HG02642 (cell line): ENCODE measurements around the gene KRTAP12-2.
"Not testable (repeated sequence)": the region's sequence is repeated elsewhere in the genome, so short reads cannot be mapped to it uniquely, and the experiment has no call there.

Experiments
- ATAC-seq: cut with Tn5 transposase; IDR thresholded peaks from one replicate; pipeline ENCODE4 v1.9.1; 2021; ENCODE audit warnings: mild to moderate bottlenecking; ENCODE audit not compliant: unreplicated experiment, poor library complexity

Gene KRTAP12-2

DNA sequence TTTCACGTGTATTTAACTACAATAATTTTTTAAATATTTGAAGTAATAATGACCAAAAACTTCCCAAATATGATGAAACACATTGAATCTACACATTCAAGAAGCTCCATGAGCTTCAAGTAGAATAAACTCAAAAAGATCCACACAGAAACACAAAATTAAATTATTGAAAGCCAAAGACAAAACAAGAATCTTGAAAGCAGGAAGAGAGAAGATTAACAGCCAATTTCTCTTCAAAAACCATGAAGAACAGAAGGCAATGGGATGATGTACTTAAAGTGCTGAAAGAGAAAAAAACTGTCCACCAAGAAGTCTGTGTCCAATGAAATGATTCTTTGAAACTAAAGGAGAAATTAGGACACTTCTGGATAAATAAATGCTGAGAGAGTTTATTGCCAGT lies 34.7 kb downstream of the KRTAP12-2 start:
- ATAC-seq = no peak

DNA sequence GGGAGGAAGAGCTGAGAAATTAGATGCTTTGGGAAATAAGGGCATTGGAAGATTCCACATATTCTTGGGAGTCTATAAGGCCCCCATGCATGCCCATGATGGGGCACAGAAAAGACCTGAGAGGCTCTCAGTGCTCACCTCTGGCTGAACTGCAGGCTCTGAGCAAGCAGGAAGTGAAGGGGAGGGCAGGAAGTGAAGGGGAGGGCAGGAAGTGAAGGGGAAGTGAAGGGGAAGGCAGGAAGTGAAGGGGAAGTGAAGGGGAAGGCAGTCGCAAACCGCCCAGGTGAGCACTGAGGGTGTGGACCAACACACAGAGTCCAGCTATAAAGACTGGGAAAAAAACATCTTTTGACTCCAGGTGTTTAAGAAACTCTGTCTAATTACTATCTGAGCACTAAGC lies 36.3 kb downstream of the KRTAP12-2 start:
- no peak for ATAC-seq

DNA sequence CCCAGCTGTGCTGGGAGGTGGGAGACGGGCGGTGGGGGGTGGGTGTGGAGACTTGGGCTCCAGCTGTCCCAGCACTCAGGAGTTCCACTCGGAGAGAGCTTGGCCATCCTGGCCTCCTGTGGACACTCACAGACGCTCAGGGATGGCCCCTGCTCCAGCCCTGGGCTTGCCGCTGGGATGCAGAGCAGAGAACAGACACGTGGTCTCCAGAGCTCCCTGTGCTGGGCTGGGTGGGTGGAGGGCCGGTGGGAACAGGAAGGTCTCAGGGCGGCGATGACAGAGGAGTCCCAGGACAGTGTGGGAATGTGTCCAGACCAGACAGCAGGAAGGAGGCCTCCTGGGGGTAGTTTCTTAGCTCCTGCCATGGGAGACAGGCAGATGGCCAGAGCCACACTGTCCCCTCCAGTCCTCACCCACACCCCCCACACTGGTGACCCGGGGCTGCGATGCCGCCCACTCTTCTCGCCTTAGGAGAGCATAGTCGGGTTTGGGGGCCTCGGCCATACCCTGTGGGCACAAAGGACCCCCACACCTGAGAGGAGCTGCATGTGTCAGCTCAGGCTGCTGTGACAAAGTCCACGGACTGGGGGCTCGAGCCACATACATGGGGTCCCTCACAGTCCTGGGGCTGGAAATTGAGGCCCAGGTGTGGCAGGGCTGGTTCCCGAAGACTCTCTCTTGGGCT lies 37.9 kb downstream of the KRTAP12-2 start:
- ATAC-seq = no peak

DNA sequence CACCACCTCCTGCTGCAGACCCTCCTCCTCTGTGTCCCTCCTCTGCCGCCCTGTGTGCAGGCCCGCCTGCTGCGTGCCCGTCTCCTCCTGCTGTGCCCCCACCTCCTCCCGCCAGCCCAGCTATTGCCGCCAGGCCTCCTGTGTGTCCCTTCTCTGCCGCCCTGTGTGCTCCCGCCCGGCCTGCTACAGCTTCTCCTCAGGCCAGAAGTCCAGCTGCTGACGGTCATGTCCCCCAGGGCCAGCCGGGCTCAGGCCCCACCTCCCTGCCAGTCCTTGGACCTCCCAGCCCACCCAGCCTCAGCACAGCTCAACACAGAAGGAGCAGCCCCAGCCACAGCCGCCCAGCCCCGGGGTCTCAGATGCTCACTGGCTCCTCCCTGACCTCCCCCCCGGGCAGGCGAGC lies 38.9 kb downstream of the KRTAP12-2 start:
- ATAC-seq = not testable (repeated sequence)

DNA sequence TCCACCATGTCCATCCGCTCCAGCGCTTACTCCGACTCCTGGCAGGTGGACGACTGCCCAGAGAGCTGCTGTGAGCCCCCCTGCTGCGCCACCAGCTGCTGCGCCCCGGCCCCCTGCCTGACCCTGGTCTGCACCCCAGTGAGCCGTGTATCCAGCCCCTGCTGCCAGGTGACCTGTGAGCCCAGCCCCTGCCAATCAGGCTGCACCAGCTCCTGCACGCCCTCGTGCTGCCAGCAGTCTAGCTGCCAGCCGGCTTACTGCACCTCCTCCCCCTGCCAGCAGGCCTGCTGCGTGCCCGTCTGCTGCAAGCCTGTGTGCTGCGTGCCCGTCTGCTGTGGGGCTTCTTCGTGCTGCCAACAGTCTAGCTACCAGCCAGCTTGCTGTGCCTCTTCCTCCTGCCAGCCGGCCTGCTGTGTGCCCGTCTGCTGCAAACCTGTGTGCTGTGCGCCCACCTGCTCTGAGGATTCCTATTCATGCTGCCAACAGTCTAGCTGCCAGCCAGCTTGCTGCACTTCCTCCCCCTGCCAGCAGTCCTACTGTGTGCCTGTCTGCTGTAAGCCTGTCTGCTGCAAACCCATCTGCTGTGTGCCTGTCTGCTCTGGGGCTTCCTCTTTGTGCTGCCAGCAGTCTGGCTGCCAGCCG lies 39.4 kb downstream of the KRTAP12-2 start:
- not testable (repeated sequence) for ATAC-seq

DNA sequence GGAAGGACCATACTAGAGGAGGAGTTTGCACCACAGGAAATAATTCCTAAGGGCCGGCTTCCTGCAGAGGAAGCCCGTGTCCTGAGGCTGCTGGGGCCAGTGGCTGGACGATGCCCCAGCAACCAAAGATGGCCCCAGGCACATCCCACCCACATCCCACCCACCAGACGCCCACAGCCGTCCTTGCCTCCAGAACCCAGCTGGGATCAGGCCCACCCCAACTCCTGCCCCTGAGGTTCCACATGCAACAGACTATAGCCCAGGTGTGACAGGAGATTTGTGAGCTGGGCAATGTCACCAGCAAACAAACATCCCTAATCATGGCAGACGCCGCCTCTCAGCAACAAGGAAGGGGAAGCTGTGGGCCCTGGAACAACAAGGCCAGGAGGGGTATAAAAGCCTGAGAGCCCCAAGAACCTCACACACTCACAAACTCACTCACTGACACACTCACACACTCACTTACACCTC lies 40.0 kb downstream of the KRTAP12-2 start, which contains the start of gene KRTAP10-9:
Gene KRTAP10-9 (plus strand): TSS at position 421 of the 471 bp plus-strand sequence. CDS start 79 bp downstream, outside the sequence.
- ATAC-seq = no peak

DNA sequence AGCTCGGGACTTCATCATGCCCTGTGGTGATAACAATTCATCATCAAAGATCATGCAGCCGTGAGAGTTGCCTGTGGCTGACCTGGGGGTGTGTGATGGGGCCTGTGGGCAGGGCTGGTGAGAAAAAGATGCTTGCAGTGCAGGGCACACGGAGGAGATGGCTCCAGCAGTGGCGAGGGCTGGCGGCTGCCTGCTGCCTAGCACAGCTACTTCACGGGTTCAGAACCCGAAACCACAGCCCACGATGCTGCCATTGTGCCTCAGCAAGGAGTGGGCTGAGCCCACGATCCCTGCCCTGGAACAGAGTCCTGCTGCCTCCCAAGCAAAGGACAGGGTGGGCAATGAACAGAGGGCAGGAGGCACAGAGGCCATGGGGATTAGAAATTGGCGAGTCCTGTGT lies 40.5 kb downstream of the KRTAP12-2 start:
- ATAC-seq = no peak

DNA sequence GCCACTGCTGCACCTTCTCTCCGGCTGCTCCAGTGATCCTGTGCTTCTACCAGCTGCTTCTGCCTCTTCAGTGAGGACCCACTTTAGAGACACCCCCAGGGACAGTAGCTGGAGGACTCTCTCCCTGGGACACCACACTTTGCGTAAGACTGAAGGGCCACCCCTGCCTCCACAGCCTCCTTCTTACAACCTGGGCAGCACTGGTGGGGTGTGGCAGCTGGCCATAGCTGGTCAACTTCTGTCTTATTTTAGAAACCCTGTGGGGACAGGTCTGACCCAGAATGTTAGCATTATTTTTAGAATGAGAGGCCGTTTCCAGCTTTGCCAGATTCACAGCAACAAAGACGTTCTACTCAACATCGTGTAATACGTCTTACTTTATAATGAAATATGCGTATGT lies 41.0 kb downstream of the KRTAP12-2 start:
- no peak for ATAC-seq

DNA sequence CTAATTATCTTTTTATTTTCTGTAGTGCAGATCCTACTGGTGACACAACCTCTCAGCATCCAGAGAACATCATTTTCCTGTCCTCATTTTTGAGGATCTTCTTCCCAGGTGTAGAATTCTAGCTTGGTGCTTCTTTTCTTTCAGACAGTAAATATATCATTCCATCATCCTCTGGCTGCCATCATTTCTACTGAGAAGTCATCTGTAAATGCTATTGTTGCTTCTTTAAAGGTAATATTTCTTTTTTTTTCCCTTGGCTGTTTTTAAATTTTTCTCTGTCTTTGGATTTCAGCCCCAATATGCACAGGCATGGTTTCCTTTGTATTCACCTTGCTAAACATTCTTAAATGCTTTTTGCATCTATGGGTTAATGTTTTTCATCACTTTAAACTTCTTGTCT lies 43.2 kb downstream of the KRTAP12-2 start:
- no peak for ATAC-seq

DNA sequence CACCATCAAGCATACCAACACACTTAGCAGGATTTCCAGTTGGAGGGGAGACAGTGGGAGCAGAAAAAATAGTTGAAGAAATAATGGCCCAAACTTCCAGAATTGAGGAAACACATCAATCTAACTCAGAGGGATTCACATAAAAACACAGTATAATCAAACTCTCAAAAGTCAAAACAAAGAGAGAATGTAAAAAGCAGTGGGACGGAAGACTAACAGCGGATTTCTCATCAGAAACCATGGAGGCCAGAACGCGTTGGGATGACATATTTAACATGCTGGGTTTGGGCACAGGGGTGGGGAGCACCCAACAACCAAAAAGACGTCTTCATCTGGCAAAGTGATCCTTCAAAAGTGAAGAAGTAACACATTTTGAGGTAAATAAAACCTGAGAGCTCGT lies 46.8 kb downstream of the KRTAP12-2 start:
- no peak for ATAC-seq

DNA sequence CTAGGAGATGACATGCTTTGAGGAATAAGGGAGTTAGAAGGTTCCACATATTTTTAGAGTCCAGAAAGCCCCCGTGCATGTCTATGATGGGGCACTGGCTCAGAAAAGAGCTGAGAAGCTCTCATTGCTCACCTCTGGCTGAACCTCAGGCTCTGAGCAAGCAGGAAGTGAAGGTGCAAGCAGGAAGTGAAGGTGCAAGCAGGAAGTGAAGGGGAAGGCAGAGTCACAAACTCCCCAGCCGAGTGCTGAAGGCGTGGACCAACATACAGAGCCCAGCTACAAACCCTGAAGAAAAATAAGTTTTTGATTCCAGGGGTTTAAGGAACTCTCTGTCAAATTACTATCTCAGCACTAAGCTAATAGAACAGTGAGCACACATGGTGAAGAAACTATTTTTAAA lies 47.8 kb downstream of the KRTAP12-2 start:
- no peak for ATAC-seq

DNA sequence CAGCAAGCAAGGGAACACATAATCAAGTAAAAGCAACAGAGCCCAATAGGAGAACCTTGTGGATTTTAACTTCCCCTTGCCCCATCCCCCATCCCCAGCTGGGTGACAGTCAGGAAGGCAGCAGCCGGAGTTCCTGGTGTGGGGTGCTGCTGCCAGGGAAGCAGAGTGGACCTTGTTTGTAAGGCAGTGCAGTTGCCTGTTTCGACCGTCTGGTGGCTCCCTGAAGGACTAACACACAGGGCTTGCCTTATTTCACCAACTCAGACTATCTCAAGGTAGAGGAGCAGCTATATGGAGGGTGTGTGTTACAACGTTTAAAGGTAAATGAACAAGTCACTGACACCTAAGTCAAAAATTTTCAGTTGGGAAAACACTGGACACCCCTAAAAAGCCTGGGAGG lies 48.2 kb downstream of the KRTAP12-2 start:
- ATAC-seq = no peak

DNA sequence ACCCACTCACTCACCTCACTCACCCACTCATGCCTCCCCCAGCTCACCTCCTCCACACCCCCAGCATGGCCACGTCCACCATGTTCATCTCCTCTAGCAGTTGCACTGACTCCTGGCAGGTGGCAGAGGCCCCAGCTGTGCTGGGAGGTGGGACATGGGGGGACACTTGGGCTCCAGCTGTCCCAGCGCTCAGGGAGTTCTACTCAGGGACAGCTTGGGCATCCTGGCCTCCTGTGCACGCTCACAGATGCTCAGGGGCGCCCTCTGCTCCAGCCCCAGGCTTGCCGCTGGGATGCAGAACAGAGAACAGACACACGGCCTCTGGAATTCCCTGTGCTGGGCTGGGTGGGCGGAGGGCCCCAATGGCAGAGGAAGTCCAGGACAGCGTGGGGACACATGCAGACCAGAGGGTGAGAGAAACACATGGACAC lies 49.6 kb downstream of the KRTAP12-2 start:
- ATAC-seq = no peak

DNA sequence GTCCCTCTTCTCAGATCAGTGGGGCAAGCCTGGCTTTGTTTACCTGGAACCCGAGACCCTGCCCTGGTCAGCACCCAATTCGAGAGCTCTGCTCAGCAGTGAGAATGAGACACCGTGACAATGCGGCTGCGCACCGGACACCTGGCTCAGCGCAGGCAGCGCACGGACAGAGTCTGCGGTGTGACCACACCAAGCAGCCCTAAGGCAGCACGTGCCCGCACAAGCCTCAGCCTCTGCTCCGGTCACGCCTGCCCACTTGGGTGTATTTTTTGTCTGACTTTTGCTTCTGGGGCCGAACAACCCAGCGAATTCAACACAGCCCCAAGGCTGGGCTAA lies 50.2 kb downstream of the KRTAP12-2 start:
- no peak for ATAC-seq
